Body of pancreas (tissue), 4 donors: ENCODE measurements around the gene FOXJ3.

Experiments
- CTCF ChIP-seq, 7 experiments: fragments of 450-650 bp in 4 of 7; fragments of 200-600 bp in 3 of 7; sonication (generic) in 3 of 7; IDR thresholded peaks; one replicate each; pipeline ENCODE4 v1.5.1; 2016 to 2019; ENCODE audit warnings: antibody characterized with exemption in 7 of 7
- POLR2A ChIP-seq, 3 donors: fragments of 450-650 bp; IDR thresholded peaks; one replicate each; pipeline ENCODE4 v1.6.1; 2016; ENCODE audit warnings: antibody characterized with exemption in 3 of 3, mild to moderate bottlenecking in 2 of 3

DNA sequence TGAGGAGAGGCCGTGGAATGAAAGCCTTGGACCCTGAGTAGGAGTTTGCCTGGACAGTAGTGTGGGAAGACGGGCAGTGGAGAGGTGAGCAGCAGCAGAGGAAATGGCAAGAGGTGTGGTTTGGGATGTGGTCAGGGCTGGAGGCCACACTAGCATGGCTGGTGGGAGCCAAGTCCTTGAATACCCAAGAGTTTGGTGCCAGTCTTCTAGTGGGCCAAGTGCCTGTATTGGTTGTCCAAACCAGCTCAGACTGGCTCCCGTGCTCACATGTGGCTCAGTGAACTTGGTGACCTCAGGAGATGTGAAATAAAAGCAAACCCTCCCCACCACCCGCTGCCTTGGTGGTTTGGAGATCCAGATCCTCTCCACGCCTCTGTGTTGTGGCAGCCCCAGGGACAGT, 172.9 kb downstream of the FOXJ3 start:
- TF ChIP-seq CTCF (IDR thresholded peaks at IDR 0.05) (no peak), POLR2A (IDR thresholded peaks at IDR 0.05) (no peak)
